HEK293 (cell line): ENCODE measurements around the gene TMED1.
A peak's percentile ranks its signal among the peaks of the same experiment; 100 is the strongest.

ENCODE experiments used
- GFI1B ChIP-seq: fragments of 450-650 bp; formaldehyde crosslinking; IDR thresholded peaks from 2 replicates; pipeline ENCODE4 v1.5.1; 2016; ENCODE audit warnings: missing biosample characterization, missing genetic modification characterization
- KLF10 ChIP-seq: fragments of 450-650 bp; IDR thresholded peaks from 2 replicates; pipeline ENCODE4 v1.5.1; 2018; ENCODE audit warnings: missing biosample characterization, mild to moderate bottlenecking, missing genetic modification characterization
- KLF8 ChIP-seq: fragments of 450-650 bp; formaldehyde crosslinking; IDR thresholded peaks from 2 replicates; pipeline ENCODE4 v1.5.1; 2016; ENCODE audit warnings: missing biosample characterization, missing genetic modification characterization
- KLF9 ChIP-seq: fragments of 450-650 bp; formaldehyde crosslinking; IDR thresholded peaks from 2 replicates; pipeline ENCODE4 v1.5.1; 2016; ENCODE audit warnings: missing biosample characterization, missing genetic modification characterization, low read depth
- OVOL3 ChIP-seq: fragments of 450-650 bp; formaldehyde crosslinking; IDR thresholded peaks from 2 replicates; pipeline ENCODE4 v1.5.1; 2016; ENCODE audit warnings: missing biosample characterization, missing genetic modification characterization
- SCRT2 ChIP-seq: fragments of 450-650 bp; formaldehyde crosslinking; IDR thresholded peaks from 2 replicates; pipeline ENCODE4 v1.5.1; 2016; ENCODE audit warnings: missing biosample characterization, missing genetic modification characterization
- SETDB1 ChIP-seq: IDR thresholded peaks from one replicate; pipeline ENCODE4 v1.6.1; 2017; ENCODE audit warnings: mild to moderate bottlenecking, low read length, moderate library complexity, mixed read lengths; ENCODE audit not compliant: insufficient read length
- TCF7L2 ChIP-seq: IDR thresholded peaks from 2 replicates; pipeline ENCODE4 v1.6.1; 2011; ENCODE audit warnings: low read depth, mild to moderate bottlenecking, inconsistent platforms, low read length, moderate library complexity, borderline replicate concordance
- ZBTB1 ChIP-seq: fragments of 450-650 bp; formaldehyde crosslinking; IDR thresholded peaks from 2 replicates; pipeline ENCODE4 v1.5.1; 2016; ENCODE audit warnings: missing biosample characterization, missing genetic modification characterization
- ZBTB8A ChIP-seq: fragments of 450-650 bp; formaldehyde crosslinking; IDR thresholded peaks from 2 replicates; pipeline ENCODE4 v1.5.1; 2016; ENCODE audit warnings: missing biosample characterization, missing genetic modification characterization
- ZFHX2 ChIP-seq: fragments of 450-650 bp; formaldehyde crosslinking; conservative IDR thresholded peaks from 2 replicates; pipeline ENCODE4 v1.5.1; 2016; ENCODE audit warnings: missing biosample characterization, missing genetic modification characterization
- ZNF10 ChIP-seq: fragments of 450-650 bp; formaldehyde crosslinking; IDR thresholded peaks from 2 replicates; pipeline ENCODE4 v1.5.1; 2017; ENCODE audit warnings: missing biosample characterization, missing genetic modification characterization
- ZNF132 ChIP-seq: fragments of 450-650 bp; formaldehyde crosslinking; IDR thresholded peaks from 2 replicates; pipeline ENCODE4 v1.5.1; 2017; ENCODE audit warnings: missing biosample characterization, missing genetic modification characterization, borderline replicate concordance
- ZNF223 ChIP-seq: fragments of 450-650 bp; formaldehyde crosslinking; IDR thresholded peaks from 2 replicates; pipeline ENCODE4 v1.5.1; 2016; ENCODE audit warnings: missing biosample characterization, missing genetic modification characterization
- ZNF274 ChIP-seq, 2 experiments: fragments of 200-500 bp in 1 of 2; fragments of 450-650 bp in 1 of 2; sonication (Bioruptor generic) in 1 of 2; formaldehyde crosslinking in 1 of 2; IDR thresholded peaks; 2 replicates each; pipeline versions ENCODE4 v1.5.1 to v1.6.1; 2014 to 2016; ENCODE audit warnings: borderline replicate concordance in 1 of 2, inconsistent platforms in 1 of 2, low read length in 1 of 2, missing biosample characterization in 1 of 2, missing genetic modification characterization in 1 of 2
- ZNF354C ChIP-seq: fragments of 450-650 bp; formaldehyde crosslinking; IDR thresholded peaks from 2 replicates; pipeline ENCODE4 v1.5.1; 2016; ENCODE audit warnings: missing biosample characterization, missing genetic modification characterization, low read depth, borderline replicate concordance
- ZNF366 ChIP-seq: fragments of 450-650 bp; formaldehyde crosslinking; conservative IDR thresholded peaks from 2 replicates; pipeline ENCODE4 v1.5.1; 2016; ENCODE audit warnings: missing biosample characterization, missing genetic modification characterization
- ZNF514 ChIP-seq: fragments of 450-650 bp; formaldehyde crosslinking; IDR thresholded peaks from 2 replicates; pipeline ENCODE4 v1.5.1; 2016; ENCODE audit warnings: missing biosample characterization, missing genetic modification characterization
- ZNF623 ChIP-seq: fragments of 450-650 bp; formaldehyde crosslinking; IDR thresholded peaks from 2 replicates; pipeline ENCODE4 v1.5.1; 2016; ENCODE audit warnings: missing biosample characterization, missing genetic modification characterization
- ZNF654 ChIP-seq: fragments of 450-650 bp; formaldehyde crosslinking; IDR thresholded peaks from 2 replicates; pipeline ENCODE4 v1.5.1; 2016; ENCODE audit warnings: low read depth, missing biosample characterization, missing genetic modification characterization
- ZNF658 ChIP-seq: fragments of 450-650 bp; formaldehyde crosslinking; IDR thresholded peaks from 2 replicates; pipeline ENCODE4; 2016; ENCODE audit warnings: missing biosample characterization, missing genetic modification characterization
- ZNF670 ChIP-seq: fragments of 450-650 bp; formaldehyde crosslinking; IDR thresholded peaks from 2 replicates; pipeline ENCODE4 v1.5.1; 2016; ENCODE audit warnings: missing biosample characterization, missing genetic modification characterization, low read depth
- ZNF837 ChIP-seq: fragments of 450-650 bp; formaldehyde crosslinking; IDR thresholded peaks from 2 replicates; pipeline ENCODE4 v1.5.1; 2016; ENCODE audit warnings: missing biosample characterization, missing genetic modification characterization
- TF ChIP-seq, protein P1 (sequence below): fragments of 450-650 bp; formaldehyde crosslinking; IDR thresholded peaks from 2 replicates; pipeline ENCODE4 v1.5.1; 2017; ENCODE audit warnings: missing biosample characterization, missing genetic modification characterization
- TF ChIP-seq, protein P2 (sequence below): fragments of 450-650 bp; formaldehyde crosslinking; IDR thresholded peaks from 2 replicates; pipeline ENCODE4 v1.5.1; 2016; ENCODE audit warnings: missing biosample characterization, missing genetic modification characterization
- TF ChIP-seq, protein P3 (sequence below): fragments of 450-650 bp; formaldehyde crosslinking; IDR thresholded peaks from 2 replicates; pipeline ENCODE4 v1.5.1; 2016; ENCODE audit warnings: missing biosample characterization, missing genetic modification characterization
- TF ChIP-seq, protein P4 (sequence below): fragments of 450-650 bp; formaldehyde crosslinking; IDR thresholded peaks from 2 replicates; pipeline ENCODE4 v1.5.1; 2017; ENCODE audit warnings: missing biosample characterization, missing genetic modification characterization

The TMED1 gene

DNA sequence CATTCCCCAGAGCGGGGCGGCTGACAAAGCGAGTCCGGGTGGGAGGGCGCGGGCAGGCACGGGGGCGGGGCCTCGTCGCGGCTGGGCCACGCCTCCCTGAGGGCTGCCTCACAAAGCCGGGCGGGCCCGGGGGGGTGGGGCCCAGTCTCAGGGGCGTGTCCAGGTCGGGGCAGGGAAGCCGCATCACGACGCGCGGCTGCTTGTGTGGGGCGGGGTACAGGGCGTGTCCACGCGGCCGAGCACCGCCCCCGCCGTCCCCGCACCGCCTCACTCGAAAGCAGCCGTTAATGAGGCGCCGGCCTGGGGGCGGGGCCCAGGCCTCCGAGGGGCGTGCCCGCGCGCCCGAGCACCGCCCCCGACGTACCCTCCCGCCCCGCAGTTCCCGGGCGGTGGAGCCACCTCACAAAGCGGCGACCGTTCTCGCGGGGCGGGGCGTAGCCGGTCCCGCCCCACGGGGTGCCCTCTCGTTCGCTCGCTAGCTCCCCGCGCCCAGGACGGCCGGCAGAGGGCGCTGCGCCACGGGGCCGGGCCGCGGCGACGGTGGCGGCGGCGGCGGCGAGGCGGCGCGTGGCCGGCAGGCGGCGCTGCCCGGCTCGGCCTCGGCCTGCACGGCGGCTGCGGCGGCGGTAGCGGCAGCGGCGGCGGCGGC is 35.1 kb upstream of the TMED1 start, which contains the start of gene CARM1 (continued):
- no peak for TF ChIP-seq ZNF354C (tag by site-specific recombination)
- no peak for TF ChIP-seq ZNF837 (tag by site-specific recombination)
- TF ChIP-seq ZNF514 (tag by site-specific recombination): no peak
- TF ChIP-seq, protein P1, sequence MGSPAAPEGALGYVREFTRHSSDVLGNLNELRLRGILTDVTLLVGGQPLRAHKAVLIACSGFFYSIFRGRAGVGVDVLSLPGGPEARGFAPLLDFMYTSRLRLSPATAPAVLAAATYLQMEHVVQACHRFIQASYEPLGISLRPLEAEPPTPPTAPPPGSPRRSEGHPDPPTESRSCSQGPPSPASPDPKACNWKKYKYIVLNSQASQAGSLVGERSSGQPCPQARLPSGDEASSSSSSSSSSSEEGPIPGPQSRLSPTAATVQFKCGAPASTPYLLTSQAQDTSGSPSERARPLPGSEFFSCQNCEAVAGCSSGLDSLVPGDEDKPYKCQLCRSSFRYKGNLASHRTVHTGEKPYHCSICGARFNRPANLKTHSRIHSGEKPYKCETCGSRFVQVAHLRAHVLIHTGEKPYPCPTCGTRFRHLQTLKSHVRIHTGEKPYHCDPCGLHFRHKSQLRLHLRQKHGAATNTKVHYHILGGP (tag by site-specific recombination): no peak
- no peak for TF ChIP-seq ZBTB1 (tag by site-specific recombination)
- no peak for TF ChIP-seq GFI1B (tag by site-specific recombination)
- no peak for TF ChIP-seq ZNF274 (IDR thresholded peaks at IDR 0.05; ENCODE audit: low read length)
- TF ChIP-seq ZNF274 (tag by site-specific recombination; IDR thresholded peaks at IDR 0.05; ENCODE audit: borderline replicate concordance): no peak
- no peak for TF ChIP-seq ZNF366
- TF ChIP-seq ZBTB8A (tag by site-specific recombination): no peak
- TF ChIP-seq SETDB1: no peak
- TF ChIP-seq, protein P2, sequence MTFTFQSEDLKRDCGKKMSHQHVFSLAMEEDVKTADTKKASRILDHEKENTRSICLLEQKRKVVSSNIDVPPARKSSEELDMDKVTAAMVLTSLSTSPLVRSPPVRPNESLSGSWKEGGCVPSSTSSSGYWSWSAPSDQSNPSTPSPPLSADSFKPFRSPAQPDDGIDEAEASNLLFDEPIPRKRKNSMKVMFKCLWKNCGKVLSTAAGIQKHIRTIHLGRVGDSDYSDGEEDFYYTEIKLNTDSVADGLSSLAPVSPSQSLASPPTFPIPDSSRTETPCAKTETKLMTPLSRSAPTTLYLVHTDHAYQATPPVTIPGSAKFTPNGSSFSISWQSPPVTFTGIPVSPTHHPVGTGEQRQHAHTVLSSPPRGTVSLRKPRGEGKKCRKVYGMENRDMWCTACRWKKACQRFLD (tag by site-specific recombination): no peak
- no peak for TF ChIP-seq OVOL3 (tag by site-specific recombination)
- TF ChIP-seq ZNF10: no peak
- no peak for TF ChIP-seq ZNF670 (tag by site-specific recombination)
- TF ChIP-seq, protein P3, sequence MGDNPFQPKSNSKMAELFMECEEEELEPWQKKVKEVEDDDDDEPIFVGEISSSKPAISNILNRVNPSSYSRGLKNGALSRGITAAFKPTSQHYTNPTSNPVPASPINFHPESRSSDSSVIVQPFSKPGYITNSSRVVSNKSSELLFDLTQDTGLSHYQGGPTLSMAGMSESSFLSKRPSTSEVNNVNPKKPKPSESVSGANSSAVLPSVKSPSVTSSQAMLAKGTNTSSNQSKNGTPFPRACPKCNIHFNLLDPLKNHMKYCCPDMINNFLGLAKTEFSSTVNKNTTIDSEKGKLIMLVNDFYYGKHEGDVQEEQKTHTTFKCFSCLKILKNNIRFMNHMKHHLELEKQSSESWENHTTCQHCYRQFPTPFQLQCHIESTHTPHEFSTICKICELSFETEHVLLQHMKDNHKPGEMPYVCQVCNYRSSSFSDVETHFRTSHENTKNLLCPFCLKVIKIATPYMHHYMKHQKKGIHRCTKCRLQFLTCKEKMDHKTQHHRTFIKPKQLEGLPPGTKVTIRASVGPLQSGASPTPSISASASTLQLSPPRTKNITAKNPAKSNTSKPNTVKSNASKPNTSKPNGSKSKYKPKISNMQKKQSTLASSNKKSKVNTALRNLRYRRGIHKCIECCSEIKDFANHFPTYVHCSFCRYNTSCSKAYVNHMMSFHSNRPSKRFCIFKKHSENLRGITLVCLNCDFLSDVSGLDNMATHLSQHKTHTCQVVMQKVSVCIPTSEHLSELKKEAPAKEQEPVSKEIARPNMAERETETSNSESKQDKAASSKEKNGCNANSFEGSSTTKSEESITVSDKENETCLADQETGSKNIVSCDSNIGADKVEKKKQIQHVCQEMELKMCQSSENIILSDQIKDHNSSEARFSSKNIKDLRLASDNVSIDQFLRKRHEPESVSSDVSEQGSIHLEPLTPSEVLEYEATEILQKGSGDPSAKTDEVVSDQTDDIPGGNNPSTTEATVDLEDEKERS (tag by site-specific recombination): no peak
- TF ChIP-seq SCRT2 (tag by site-specific recombination): no peak
- no peak for TF ChIP-seq ZNF654
- TF ChIP-seq KLF10 (tag by site-specific recombination): peak; percentile 92
- TF ChIP-seq ZNF132 (tag by site-specific recombination): no peak
- peak; percentile 94; the same call in 1 of the 2 replicates for TF ChIP-seq KLF8 (tag by site-specific recombination)
- no peak for TF ChIP-seq TCF7L2
- TF ChIP-seq ZNF658 (tag by site-specific recombination): no peak
- TF ChIP-seq, protein P4, sequence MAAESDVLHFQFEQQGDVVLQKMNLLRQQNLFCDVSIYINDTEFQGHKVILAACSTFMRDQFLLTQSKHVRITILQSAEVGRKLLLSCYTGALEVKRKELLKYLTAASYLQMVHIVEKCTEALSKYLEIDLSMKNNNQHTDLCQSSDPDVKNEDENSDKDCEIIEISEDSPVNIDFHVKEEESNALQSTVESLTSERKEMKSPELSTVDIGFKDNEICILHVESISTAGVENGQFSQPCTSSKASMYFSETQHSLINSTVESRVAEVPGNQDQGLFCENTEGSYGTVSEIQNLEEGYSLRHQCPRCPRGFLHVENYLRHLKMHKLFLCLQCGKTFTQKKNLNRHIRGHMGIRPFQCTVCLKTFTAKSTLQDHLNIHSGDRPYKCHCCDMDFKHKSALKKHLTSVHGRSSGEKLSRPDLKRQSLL (tag by site-specific recombination): peak; percentile 70; the same call in 1 of the 2 replicates
- TF ChIP-seq ZNF623 (tag by site-specific recombination): no peak
- TF ChIP-seq ZNF223 (tag by site-specific recombination): no peak
- TF ChIP-seq KLF9 (tag by site-specific recombination): peak; percentile 96
- no peak; the same call in 1 of the 2 replicates for TF ChIP-seq ZFHX2
